Chondrocyte (in vitro differentiated cells): Measurements from ENCODE around the gene CTDSP2. TPM values are rescaled to one million over a fixed set of nuclear protein-coding genes. Genes with fewer than 3 reads are reported as not detected.
A peak's percentile ranks its signal among the peaks of the same experiment; 100 is the strongest.

Experiments used
- DNase-seq: peaks from one replicate; pipeline ENCODE4 v3.0.0; 2021; ENCODE audit warnings: mixed read lengths, low spot score
- H3K27ac Mint-ChIP-seq: one replicate; pipeline ENCODE4 v1.8.0; 2021; ENCODE audit warnings: mild to moderate bottlenecking, moderate library complexity, mixed read lengths; ENCODE audit not compliant: unreplicated experiment
- H3K27me3 Mint-ChIP-seq: 2 replicates; pipeline ENCODE4 v1.8.0; 2021; ENCODE audit warnings: low read depth, mixed read lengths
- H3K36me3 Mint-ChIP-seq: 2 replicates; pipeline ENCODE4 v1.8.0; 2021; ENCODE audit warnings: low read depth, mixed read lengths
- H3K4me1 Mint-ChIP-seq: 2 replicates; pipeline ENCODE4 v1.8.0; 2021; ENCODE audit warnings: low read depth, mild to moderate bottlenecking, mixed read lengths
- H3K4me3 Mint-ChIP-seq: one replicate; pipeline ENCODE4 v1.8.0; 2021; ENCODE audit warnings: mild to moderate bottlenecking, moderate library complexity, mixed read lengths; ENCODE audit not compliant: unreplicated experiment
- H3K9me3 Mint-ChIP-seq: 2 replicates; pipeline ENCODE4 v1.8.0; 2021; ENCODE audit warnings: low read depth, mixed read lengths
- total RNA-seq: library from RNA; stranded (reverse); gene quantifications from 3 replicates; pipeline ENCODE4 v1.2.1, GENCODE V29; 2021
- TF ChIP-seq, protein P1 (sequence below): fragments of 200-600 bp; sonication (generic); IDR thresholded peaks from 2 replicates; pipeline ENCODE4 v1.5.0; 2021; ENCODE audit warnings: antibody characterized with exemption, mild to moderate bottlenecking, moderate library complexity

Gene CTDSP2
- total RNA-seq, 1 donor from 2014 or later: 113 TPM

DNA sequence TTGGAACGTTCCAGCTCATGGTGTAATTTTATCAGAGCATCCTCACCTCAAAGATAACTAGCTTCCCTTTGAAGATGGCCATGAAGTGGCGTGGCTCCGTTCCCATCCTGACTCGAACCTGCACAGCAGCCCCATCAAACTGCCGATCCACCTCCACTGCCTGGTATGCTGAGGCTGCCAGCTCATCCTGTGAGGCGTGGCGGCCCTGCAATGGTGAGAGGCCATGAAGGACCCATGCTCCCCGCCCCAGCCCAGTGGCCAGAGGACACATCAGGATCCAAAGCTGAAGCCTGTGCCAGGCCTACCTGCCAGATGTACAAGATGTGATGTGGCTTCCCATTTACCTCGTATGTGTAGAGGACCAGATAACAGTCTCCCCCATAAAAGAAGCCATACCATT lies 39.2 kb downstream of the CTDSP2 start:
- Mint-ChIP-seq H3K36me3 (peaks cover 27% of the 10 kb centered on the region), H3K4me1 (peaks cover 9% of the 10 kb centered on the region), H3K27ac (no peak overlapping the region), H3K4me3 (no peak overlapping the region), H3K27me3 (no peaks in the 10 kb centered on the region), H3K9me3 (no peaks in the 10 kb centered on the region)
- TF ChIP-seq, protein P1, sequence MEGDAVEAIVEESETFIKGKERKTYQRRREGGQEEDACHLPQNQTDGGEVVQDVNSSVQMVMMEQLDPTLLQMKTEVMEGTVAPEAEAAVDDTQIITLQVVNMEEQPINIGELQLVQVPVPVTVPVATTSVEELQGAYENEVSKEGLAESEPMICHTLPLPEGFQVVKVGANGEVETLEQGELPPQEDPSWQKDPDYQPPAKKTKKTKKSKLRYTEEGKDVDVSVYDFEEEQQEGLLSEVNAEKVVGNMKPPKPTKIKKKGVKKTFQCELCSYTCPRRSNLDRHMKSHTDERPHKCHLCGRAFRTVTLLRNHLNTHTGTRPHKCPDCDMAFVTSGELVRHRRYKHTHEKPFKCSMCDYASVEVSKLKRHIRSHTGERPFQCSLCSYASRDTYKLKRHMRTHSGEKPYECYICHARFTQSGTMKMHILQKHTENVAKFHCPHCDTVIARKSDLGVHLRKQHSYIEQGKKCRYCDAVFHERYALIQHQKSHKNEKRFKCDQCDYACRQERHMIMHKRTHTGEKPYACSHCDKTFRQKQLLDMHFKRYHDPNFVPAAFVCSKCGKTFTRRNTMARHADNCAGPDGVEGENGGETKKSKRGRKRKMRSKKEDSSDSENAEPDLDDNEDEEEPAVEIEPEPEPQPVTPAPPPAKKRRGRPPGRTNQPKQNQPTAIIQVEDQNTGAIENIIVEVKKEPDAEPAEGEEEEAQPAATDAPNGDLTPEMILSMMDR: no peak
- DNase-seq: peak; percentile 78

DNA sequence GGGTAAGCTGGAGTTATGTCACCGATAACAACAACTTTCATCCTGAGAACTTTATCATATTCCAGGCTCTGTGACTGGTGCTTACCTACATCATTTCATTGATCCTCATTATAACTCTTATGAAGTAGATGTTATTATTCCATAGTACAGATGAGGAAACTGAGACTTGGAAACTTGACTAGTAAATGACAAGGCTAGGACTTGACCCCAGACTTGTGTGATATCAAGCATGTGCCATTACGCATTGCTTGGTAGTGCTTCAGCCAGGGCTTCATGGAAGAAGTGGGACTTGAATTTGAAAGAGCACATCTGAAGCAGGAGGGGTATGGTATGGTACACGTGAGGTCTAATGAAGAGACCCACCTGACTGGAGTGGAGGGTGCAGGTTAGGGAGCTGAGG lies 39.9 kb downstream of the CTDSP2 start:
- TF ChIP-seq, protein P1: no peak
- no peaks in the 10 kb centered on the region for H3K27me3 Mint-ChIP-seq
- no peak overlapping the region for H3K27ac Mint-ChIP-seq
- H3K9me3 Mint-ChIP-seq: no peaks in the 10 kb centered on the region
- H3K36me3 Mint-ChIP-seq: peaks cover 33% of the 10 kb centered on the region
- no peak overlapping the region for H3K4me3 Mint-ChIP-seq
- no peak for DNase-seq
- peaks cover 9% of the 10 kb centered on the region for H3K4me1 Mint-ChIP-seq

DNA sequence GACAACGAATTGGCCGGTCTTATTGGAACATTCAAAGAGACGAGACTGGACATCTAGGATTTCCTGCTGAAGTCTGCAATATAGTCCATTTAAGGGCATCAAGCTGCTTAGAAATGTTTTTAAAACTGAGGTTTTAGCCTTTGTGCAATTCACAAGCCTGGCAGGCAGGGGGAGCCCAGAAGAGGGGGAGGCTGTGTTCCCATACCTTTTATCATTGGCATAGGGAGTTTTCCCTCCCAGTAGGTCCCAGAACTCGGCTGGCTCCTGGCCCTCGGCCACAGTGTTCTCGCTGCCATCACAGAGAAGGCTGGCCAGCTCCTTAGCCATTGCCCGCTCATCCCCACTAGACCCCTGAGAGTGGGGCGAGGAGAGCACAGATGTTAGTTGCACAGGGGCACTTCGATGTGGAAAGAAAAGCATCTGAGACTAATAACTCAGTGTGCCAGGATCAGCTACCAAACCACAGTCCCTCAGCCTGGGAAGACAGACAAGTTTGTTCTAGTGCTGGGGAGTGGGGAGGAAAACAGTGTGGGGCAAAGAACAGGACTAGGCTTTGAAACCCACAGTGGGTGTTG lies 43.1 kb downstream of the CTDSP2 start:
- peak overlapping the region; percentile 29 for H3K27ac Mint-ChIP-seq
- TF ChIP-seq, protein P1: peak; percentile 86
- no peaks in the 10 kb centered on the region for H3K27me3 Mint-ChIP-seq
- DNase-seq: no peak
- no peaks in the 10 kb centered on the region for H3K9me3 Mint-ChIP-seq
- no peak overlapping the region for H3K4me3 Mint-ChIP-seq
- peaks cover 42% of the 10 kb centered on the region for H3K36me3 Mint-ChIP-seq
- H3K4me1 Mint-ChIP-seq: peaks cover 5% of the 10 kb centered on the region

DNA sequence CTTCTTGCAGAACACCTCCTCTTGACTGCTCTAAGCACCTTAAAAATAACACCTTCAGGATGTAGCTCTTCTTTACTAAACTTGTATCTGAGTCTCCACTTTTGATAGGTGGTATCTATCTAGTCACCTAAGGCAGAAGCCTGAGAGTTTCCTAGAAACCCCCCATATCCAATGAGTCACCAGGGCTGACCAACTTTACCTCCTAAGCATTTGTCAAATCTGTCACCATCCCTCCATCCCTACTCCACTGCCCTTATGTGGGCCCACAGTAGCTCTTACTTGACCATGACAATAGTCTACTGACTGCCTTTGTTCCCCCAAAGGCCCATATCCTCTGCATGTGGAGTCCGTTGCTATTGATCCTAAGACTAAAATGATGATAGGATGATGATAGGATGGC lies 43.9 kb downstream of the CTDSP2 start:
- H3K27ac Mint-ChIP-seq: peak overlapping the region; percentile 2
- no peak overlapping the region for H3K4me3 Mint-ChIP-seq
- peaks cover 5% of the 10 kb centered on the region for H3K4me1 Mint-ChIP-seq
- no peaks in the 10 kb centered on the region for H3K27me3 Mint-ChIP-seq
- no peaks in the 10 kb centered on the region for H3K9me3 Mint-ChIP-seq
- TF ChIP-seq, protein P1: no peak
- DNase-seq: no peak
- H3K36me3 Mint-ChIP-seq: peaks cover 39% of the 10 kb centered on the region

DNA sequence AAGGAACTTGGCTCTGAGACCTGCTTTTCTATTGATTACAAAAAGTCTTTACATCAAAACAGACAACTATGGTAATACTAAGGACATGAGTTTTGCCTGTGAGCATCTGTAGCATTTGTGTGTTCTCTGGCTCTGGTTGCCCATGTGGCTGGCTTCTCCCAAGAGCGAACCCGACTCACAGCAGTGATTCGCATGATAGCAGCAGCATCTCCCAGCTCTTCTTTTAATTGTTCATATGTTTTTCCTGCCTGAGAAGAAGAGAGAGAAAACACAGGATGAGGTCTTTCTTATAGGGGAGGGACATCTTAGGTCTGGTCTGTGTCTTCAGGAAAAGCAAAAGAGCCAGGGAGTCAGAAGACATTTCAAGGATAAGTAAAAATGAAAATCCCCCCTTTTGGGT lies 45.6 kb downstream of the CTDSP2 start:
- Mint-ChIP-seq H3K27ac (peak overlapping the region; percentile 42), H3K4me3 (no peak overlapping the region), H3K36me3 (peaks cover 34% of the 10 kb centered on the region), H3K9me3 (no peaks in the 10 kb centered on the region), H3K27me3 (no peaks in the 10 kb centered on the region), H3K4me1 (peaks cover 5% of the 10 kb centered on the region)
- TF ChIP-seq, protein P1: no peak
- DNase-seq: no peak
